ENCODE measurements around the gene CPEB1.

DNA sequence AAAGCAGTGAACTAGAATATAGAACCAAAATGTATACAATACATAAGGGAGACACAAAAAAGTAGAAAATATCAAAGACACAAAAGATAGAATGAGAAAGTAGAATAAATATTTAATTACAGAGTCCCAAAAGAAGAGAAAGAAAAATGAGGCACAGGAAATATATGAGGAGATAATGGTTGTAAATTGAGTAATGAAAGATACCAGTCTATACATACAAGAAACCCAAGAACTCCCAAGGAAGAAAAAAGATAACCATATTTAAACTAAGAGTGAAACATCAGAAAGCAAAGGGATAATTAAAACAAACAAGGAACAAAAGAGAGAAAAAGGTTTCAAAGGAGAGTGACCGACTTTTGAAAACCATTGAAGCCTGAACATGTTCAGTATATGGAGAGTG lies 47.3 kb downstream of the CPEB1 start:
- TF ChIP-seq POLR2A (IDR thresholded peaks at IDR 0.05; ENCODE audit: low read length) (no peak), GATA1 (IDR thresholded peaks at IDR 0.05; ENCODE audit: low read depth, low read length) (no peak)

Measured in erythroblast (primary cell).